Liver (tissue), 9 donors: ENCODE data around the gene IDH3A. TPM values are rescaled to one million over a fixed set of nuclear protein-coding genes. Genes with fewer than 3 reads are reported as not detected.

ENCODE experiments used
- DNase-seq: peaks from one replicate; pipeline ENCODE4 v3.0.0-alpha.2; 2017; ENCODE audit warnings: low spot score
- H3K27ac ChIP-seq, 2 donors: one replicate each; pipeline ENCODE4 v1.7.0; 2013; ENCODE audit warnings: inconsistent platforms in 2 of 2, low read length in 2 of 2, control low read depth in 1 of 2, low read depth in 1 of 2, mild to moderate bottlenecking in 1 of 2
- H3K27me3 ChIP-seq, 4 donors: one replicate each; pipeline versions ENCODE4 v1.6.1 to v1.7.0; 2013; ENCODE audit warnings: low read length in 3 of 4, inconsistent platforms in 1 of 4, mild to moderate bottlenecking in 1 of 4, moderate library complexity in 1 of 4; ENCODE audit not compliant: control insufficient read depth in 4 of 4, insufficient read depth in 4 of 4
- H3K36me3 ChIP-seq, 4 donors: one replicate each; pipeline versions ENCODE4 v1.6.1 to v1.7.0; 2013; ENCODE audit warnings: low read length in 3 of 4, mild to moderate bottlenecking in 3 of 4, low read depth in 1 of 4, moderate library complexity in 1 of 4; ENCODE audit not compliant: control insufficient read depth in 4 of 4, insufficient read depth in 3 of 4
- H3K4me1 ChIP-seq, 4 donors: one replicate each; pipeline versions ENCODE4 v1.6.1 to v1.7.0; 2013; ENCODE audit warnings: low read length in 3 of 4, mild to moderate bottlenecking in 3 of 4, moderate library complexity in 1 of 4; ENCODE audit not compliant: control insufficient read depth in 4 of 4, insufficient read depth in 4 of 4
- H3K4me3 ChIP-seq, 3 donors: one replicate each; pipeline versions ENCODE4 v1.6.1 to v1.7.0; 2013; ENCODE audit warnings: low read length in 3 of 3, control low read depth in 1 of 3, low read depth in 1 of 3, mild to moderate bottlenecking in 1 of 3
- H3K9ac ChIP-seq, 2 donors: one replicate each; pipeline ENCODE4 v1.7.0; 2013; ENCODE audit warnings: low read length in 2 of 2, mild to moderate bottlenecking in 2 of 2, moderate library complexity in 2 of 2, control low read depth in 1 of 2, low read depth in 1 of 2
- H3K9me3 ChIP-seq, 4 donors: one replicate each; pipeline versions ENCODE4 v1.6.1 to v1.7.0; 2013; ENCODE audit warnings: low read length in 3 of 4; ENCODE audit not compliant: control insufficient read depth in 4 of 4
- ATF3 ChIP-seq: IDR thresholded peaks from 2 replicates; pipeline ENCODE4 v1.6.1; 2016; ENCODE audit warnings: antibody characterized with exemption
- EGR1 ChIP-seq, 2 donors: IDR thresholded peaks; 2 replicates each; pipeline ENCODE4 v1.6.1; 2016 to 2018; ENCODE audit warnings: antibody characterized with exemption in 2 of 2, low read depth in 2 of 2
- FOXA1 ChIP-seq: IDR thresholded peaks from 2 replicates; pipeline ENCODE4 v1.6.1; 2016; ENCODE audit warnings: antibody characterized with exemption
- FOXA2 ChIP-seq: IDR thresholded peaks from 2 replicates; pipeline ENCODE4 v1.6.1; 2016; ENCODE audit warnings: antibody characterized with exemption
- GABPA ChIP-seq, 2 donors: IDR thresholded peaks in 1 of 2; conservative IDR thresholded peaks in 1 of 2; 2 replicates each; pipeline ENCODE4 v1.6.1; 2016; ENCODE audit warnings: antibody characterized with exemption in 2 of 2, mild to moderate bottlenecking in 1 of 2, moderate library complexity in 1 of 2
- JUND ChIP-seq, 2 donors: IDR thresholded peaks; 2 replicates each; pipeline ENCODE4 v1.6.1; 2016; ENCODE audit warnings: antibody characterized with exemption in 2 of 2
- MAX ChIP-seq: IDR thresholded peaks from 2 replicates; pipeline ENCODE4 v1.6.1; 2016; ENCODE audit warnings: antibody characterized with exemption
- WGBS: extraction: QIAGEN DNeasy Blood & Tissue Kit; methylation state at CpG from one replicate; pipeline ENCODE4 v1.1.7; 2013; 5-methylcytosine and 5-hydroxymethylcytosine counted together
- polyA plus RNA-seq, 2 donors: library from polyadenylated mRNA; stranded (reverse) in 1 of 2; unstranded in 1 of 2; fragments of 200-250 nt in 1 of 2; fragments of >200 nt in 1 of 2; fragmentation: Nextera tagmentation in 1 of 2; extraction: Ambion mirVana in 1 of 2; gene quantifications; one replicate each; pipeline versions ENCODE4 v1.2.1 to v1.2.3, GENCODE V29; 2013 to 2015
- total RNA-seq, 2 donors: library from RNA; depleted of rRNA; stranded (reverse); fragments of >200 nt; gene quantifications; one replicate each; pipeline ENCODE4 v1.2.3, GENCODE V29; 2014
- TF ChIP-seq, protein P1 (sequence below): IDR thresholded peaks from 2 replicates; pipeline ENCODE4 v1.6.1; 2016; ENCODE audit warnings: antibody characterized with exemption
- TF ChIP-seq, protein P2 (sequence below): fragments of 150-350 bp; IDR thresholded peaks from 2 replicates; pipeline ENCODE4 v1.5.1; 2017; ENCODE audit warnings: improper control_type of control experiment, low read depth, low read length; ENCODE audit not compliant: missing input control
- donor health status: healthy.
- donor health status: healthy.
- donor health status: healthy.
- donor health status: healthy.
- donor health status: healthy.

IDH3A gene
- total and polyA plus RNA-seq, 4 donors: 13.5 to 51.7 (median 24.0) TPM

DNA sequence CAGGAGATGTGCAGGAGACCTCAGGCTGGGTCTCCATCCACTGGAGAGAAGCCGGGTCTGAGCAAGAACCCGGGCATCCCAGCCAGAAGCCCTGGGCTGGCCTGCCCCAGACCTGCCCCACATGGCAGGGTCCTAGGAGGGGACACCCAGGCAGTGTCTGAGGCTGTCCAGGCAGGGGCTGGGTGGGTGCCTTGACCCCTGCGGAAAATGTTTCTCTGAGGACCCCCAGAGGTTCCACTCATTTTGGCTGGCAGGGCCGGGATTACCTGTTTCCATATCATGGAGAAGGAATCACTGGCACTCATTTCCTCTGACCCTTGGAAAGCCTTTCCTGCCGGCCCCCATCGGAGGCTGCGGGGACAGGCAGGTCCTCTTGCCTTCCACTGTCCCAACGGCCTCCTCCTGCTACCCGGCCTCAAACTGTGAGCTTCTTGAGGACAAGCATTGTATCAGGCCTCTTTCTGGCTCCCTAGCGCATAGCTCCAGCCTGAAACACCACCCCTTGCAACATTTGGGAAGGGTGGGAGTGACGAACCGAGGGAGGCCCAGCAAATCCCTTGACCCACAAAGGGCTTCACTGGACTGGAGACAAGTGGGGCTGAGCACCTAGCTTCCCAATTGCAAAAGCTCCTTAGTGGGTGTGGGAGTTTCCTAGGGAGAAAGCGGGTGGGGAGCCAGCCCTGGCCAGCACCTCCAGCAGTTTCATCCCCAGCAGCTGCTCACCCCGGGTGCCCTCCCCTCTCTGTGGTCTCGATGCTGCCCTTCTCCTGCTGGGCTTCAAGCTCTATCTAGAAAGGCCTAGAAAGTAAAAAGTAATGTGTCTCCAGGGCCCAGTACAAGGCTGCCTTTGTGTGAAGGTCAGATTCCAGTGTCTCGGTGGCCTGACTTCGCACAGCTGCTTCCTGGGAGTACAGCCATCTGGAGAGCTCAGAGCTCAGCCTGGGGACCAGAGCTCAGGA, 55.5 kb downstream of the IDH3A start:
- Histone ChIP-seq H3K36me3 (no peaks in the 10 kb centered on the region), H3K4me1 (peaks cover 0 to under 1% (median 0%) of the 10 kb centered on the region in 4 donors), H3K9ac (no peak overlapping the region), H3K4me3 (no peak overlapping the region), H3K27ac (no peak overlapping the region), H3K9me3 (no peaks in the 10 kb centered on the region), H3K27me3 (no peaks in the 10 kb centered on the region)
- 89% methylated on average over 17 of the region's 17 CpGs for WGBS
- no peak for DNase-seq
- TF ChIP-seq GABPA (IDR thresholded peaks at IDR 0.05 in 1 of 2, conservative IDR thresholded peaks at IDR 0.05 in 1 of 2): no peak
- TF ChIP-seq MAX: no peak
- TF ChIP-seq EGR1 (IDR thresholded peaks at IDR 0.05; ENCODE audit: low read depth in 2 of 2): no peak
- TF ChIP-seq, protein P1, sequence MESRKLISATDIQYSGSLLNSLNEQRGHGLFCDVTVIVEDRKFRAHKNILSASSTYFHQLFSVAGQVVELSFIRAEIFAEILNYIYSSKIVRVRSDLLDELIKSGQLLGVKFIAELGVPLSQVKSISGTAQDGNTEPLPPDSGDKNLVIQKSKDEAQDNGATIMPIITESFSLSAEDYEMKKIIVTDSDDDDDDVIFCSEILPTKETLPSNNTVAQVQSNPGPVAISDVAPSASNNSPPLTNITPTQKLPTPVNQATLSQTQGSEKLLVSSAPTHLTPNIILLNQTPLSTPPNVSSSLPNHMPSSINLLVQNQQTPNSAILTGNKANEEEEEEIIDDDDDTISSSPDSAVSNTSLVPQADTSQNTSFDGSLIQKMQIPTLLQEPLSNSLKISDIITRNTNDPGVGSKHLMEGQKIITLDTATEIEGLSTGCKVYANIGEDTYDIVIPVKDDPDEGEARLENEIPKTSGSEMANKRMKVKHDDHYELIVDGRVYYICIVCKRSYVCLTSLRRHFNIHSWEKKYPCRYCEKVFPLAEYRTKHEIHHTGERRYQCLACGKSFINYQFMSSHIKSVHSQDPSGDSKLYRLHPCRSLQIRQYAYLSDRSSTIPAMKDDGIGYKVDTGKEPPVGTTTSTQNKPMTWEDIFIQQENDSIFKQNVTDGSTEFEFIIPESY: no peak
- TF ChIP-seq JUND (IDR thresholded peaks at IDR 0.05): no peak
- TF ChIP-seq FOXA1: no peak

GRCh38 chr15:78205337-78205736, 56.2 kb downstream of the IDH3A start:
- Histone ChIP-seq H3K27ac (no peak overlapping the region), H3K4me3 (no peak overlapping the region), H3K4me1 (peaks cover 0 to 8% (median 3%) of the 10 kb centered on the region in 4 donors), H3K36me3 (no peaks in the 10 kb centered on the region), H3K9ac (no peak overlapping the region), H3K27me3 (no peaks in the 10 kb centered on the region), H3K9me3 (no peaks in the 10 kb centered on the region)
- DNase-seq: no peak
- TF ChIP-seq ATF3 (no peak), EGR1 (IDR thresholded peaks at IDR 0.05; ENCODE audit: low read depth in 2 of 2) (no peak), FOXA1 (no peak), MAX (no peak), GABPA (IDR thresholded peaks at IDR 0.05 in 1 of 2, conservative IDR thresholded peaks at IDR 0.05 in 1 of 2) (no peak)
- TF ChIP-seq, protein P2, sequence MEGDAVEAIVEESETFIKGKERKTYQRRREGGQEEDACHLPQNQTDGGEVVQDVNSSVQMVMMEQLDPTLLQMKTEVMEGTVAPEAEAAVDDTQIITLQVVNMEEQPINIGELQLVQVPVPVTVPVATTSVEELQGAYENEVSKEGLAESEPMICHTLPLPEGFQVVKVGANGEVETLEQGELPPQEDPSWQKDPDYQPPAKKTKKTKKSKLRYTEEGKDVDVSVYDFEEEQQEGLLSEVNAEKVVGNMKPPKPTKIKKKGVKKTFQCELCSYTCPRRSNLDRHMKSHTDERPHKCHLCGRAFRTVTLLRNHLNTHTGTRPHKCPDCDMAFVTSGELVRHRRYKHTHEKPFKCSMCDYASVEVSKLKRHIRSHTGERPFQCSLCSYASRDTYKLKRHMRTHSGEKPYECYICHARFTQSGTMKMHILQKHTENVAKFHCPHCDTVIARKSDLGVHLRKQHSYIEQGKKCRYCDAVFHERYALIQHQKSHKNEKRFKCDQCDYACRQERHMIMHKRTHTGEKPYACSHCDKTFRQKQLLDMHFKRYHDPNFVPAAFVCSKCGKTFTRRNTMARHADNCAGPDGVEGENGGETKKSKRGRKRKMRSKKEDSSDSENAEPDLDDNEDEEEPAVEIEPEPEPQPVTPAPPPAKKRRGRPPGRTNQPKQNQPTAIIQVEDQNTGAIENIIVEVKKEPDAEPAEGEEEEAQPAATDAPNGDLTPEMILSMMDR: no peak
- WGBS: 88% methylated on average over 1 of the region's 1 CpG

DNA sequence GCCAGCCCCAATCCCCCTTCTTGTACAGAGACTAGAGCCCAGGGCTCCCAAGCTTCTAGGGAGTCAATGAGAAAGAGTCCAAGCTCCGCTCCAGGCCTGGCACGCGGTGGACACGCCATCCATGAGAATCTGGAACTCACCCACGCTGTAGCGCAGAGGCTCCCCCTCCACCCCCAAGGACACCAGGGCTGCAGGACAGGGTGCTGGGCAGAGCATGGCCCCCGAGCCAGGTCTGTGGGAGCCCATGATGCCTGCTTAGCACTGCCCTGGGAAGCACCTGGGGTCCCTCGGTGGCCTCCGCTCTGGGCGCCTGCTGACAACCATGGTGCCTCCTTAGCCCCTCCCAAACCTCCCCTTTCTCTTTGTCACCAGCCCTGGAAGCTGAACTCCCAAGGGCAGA, 56.7 kb downstream of the IDH3A start:
- WGBS: 96% methylated on average over 10 of the region's 10 CpGs
- DNase-seq: no peak

More for the DNA sequence above, 56.7 kb downstream of the IDH3A start:
- H3K36me3 ChIP-seq: no peaks in the 10 kb centered on the region
- no peak overlapping the region for H3K4me3 ChIP-seq
- H3K9me3 ChIP-seq: no peaks in the 10 kb centered on the region
- no peak overlapping the region for H3K27ac ChIP-seq
- H3K4me1 ChIP-seq: peaks cover 0 to 10% (median 4%) of the 10 kb centered on the region in 4 donors
- H3K9ac ChIP-seq: no peak overlapping the region
- H3K27me3 ChIP-seq: no peaks in the 10 kb centered on the region
- TF ChIP-seq ATF3: no peak
- no peak for TF ChIP-seq EGR1 (IDR thresholded peaks at IDR 0.05; ENCODE audit: low read depth in 2 of 2)
- TF ChIP-seq FOXA2: no peak
- TF ChIP-seq, protein P1: no peak
